A673 (cell line): Measurements from ENCODE around the gene BAG5. TPM values are rescaled to one million over a fixed set of nuclear protein-coding genes. Genes with fewer than 3 reads are reported as not detected.

Experiments used
- BruUV-seq: library from RNA; stranded (reverse); fragments of 400-500 nt; replicated peaks from 2 replicates; lab custom pipeline; 2021; lab: Mats Ljungman, UMichigan
- CTCF ChIA-PET: fragments of 300-600 bp; sonication (Branson Sonifier 250); formaldehyde crosslinking; loops from one replicate; lab custom pipeline; 2022; ENCODE audit warnings: antibody characterized with exemption; lab: Charles Lee
- POLR2A ChIA-PET: fragments of 300-600 bp; sonication (Branson Sonifier 250); formaldehyde crosslinking; loops from one replicate; lab custom pipeline; 2022; ENCODE audit warnings: antibody characterized with exemption; ENCODE audit not compliant: low non-redundant PET; lab: Charles Lee
- DNase-seq: peaks from one replicate; pipeline ENCODE4 v3.0.0-alpha.2; 2015; ENCODE audit warnings: low spot score
- H3K27ac ChIP-seq: fragments of 200-600 bp; sonication (generic); 2 replicates; pipeline ENCODE4 v1.5.1; 2016; ENCODE audit warnings: mixed run types, low read depth, mild to moderate bottlenecking, mixed read lengths, antibody characterized with exemption, low read length; ENCODE audit not compliant: poor library complexity, severe bottlenecking
- H3K27me3 ChIP-seq: fragments of 200-600 bp; sonication (generic); replicated peaks from 2 replicates; pipeline ENCODE4 v1.6.1; 2017; ENCODE audit warnings: mixed run types, low read depth, mild to moderate bottlenecking, mixed read lengths, antibody characterized with exemption, low read length; ENCODE audit not compliant: insufficient read depth, poor library complexity
- H3K36me3 ChIP-seq: fragments of 200-600 bp; sonication (generic); 2 replicates; pipeline ENCODE4 v1.6.1; 2016; ENCODE audit warnings: mixed run types, mild to moderate bottlenecking, mixed read lengths, antibody characterized with exemption, low read length; ENCODE audit not compliant: insufficient read depth, poor library complexity, severe bottlenecking
- H3K4me1 ChIP-seq: fragments of 200-600 bp; sonication (generic); 2 replicates; pipeline ENCODE4 v1.6.1; 2017; ENCODE audit warnings: mixed run types, mild to moderate bottlenecking, mixed read lengths, antibody characterized with exemption, low read length; ENCODE audit not compliant: insufficient read depth, poor library complexity, severe bottlenecking
- H3K4me3 ChIP-seq: fragments of 200-600 bp; sonication (generic); 2 replicates; pipeline ENCODE4 v1.5.1; 2016; ENCODE audit warnings: low read depth, mixed run types, mild to moderate bottlenecking, mixed read lengths, low read length; ENCODE audit not compliant: poor library complexity, severe bottlenecking
- H3K9me3 ChIP-seq: fragments of 200-600 bp; sonication (generic); 2 replicates; pipeline ENCODE4 v1.6.1; 2016; ENCODE audit warnings: mixed run types, low read depth, mild to moderate bottlenecking, mixed read lengths, antibody characterized with exemption, low read length; ENCODE audit not compliant: poor library complexity, severe bottlenecking
- EZH2 ChIP-seq: fragments of 200-600 bp; sonication (generic); IDR thresholded peaks from 2 replicates; pipeline ENCODE4 v1.6.1; 2017; ENCODE audit warnings: borderline replicate concordance, low read depth, mild to moderate bottlenecking, mixed read lengths, antibody characterized with exemption, low read length; ENCODE audit not compliant: poor library complexity, severe bottlenecking
- intact Hi-C: fragments of 100-400 bp; cut with micrococcal nuclease; formaldehyde crosslinking; loops from one replicate; pipeline ENCODE4 v1.10.0; 2022; ENCODE audit not compliant: unreplicated experiment
- total RNA-seq: library from RNA; stranded (reverse); gene quantifications from 2 replicates; pipeline ENCODE4 v1.2.3, GENCODE V29; 2021
- TF ChIP-seq, protein P1 (sequence below): fragments of 300-800, 200-600 bp; sonication (generic); conservative IDR thresholded peaks from 2 replicates; pipeline ENCODE4 v1.5.1; 2017; ENCODE audit warnings: low read depth, mild to moderate bottlenecking, antibody characterized with exemption, low read length, moderate library complexity, mixed read lengths

The BAG5 gene
- total RNA-seq, 1 experiment from 2014 or later: 39.8 TPM

DNA sequence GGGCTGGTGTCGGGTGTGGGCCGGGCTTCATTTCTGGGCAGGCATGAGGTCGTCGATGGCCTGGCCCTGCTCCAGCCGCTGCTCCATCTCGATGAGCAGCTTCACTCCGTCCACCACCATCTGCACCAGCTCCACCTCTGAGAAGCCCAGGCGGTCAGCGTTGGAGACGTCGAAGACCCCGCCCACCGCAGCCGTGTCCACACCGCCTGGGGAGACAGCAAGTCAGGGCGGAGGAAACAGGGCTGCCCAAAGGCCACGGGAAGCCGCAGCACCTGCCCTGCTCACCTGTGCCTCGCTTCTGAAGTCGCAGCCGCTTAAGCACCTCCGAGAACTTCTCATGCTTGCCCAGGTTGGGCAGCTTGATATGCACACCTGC is 42.6 kb downstream of the BAG5 start:
- intact Hi-C loops: no loop called here
- no peak for DNase-seq
- POLR2A ChIA-PET: no interaction called here
- Histone ChIP-seq H3K27ac (peak overlapping the region; percentile 42), H3K9me3 (no peaks in the 10 kb centered on the region), H3K4me1 (peaks cover 18% of the 10 kb centered on the region), H3K4me3 (no peak overlapping the region), H3K27me3 (no peaks in the 10 kb centered on the region), H3K36me3 (peaks cover 15% of the 10 kb centered on the region)
- TF ChIP-seq, protein P1, sequence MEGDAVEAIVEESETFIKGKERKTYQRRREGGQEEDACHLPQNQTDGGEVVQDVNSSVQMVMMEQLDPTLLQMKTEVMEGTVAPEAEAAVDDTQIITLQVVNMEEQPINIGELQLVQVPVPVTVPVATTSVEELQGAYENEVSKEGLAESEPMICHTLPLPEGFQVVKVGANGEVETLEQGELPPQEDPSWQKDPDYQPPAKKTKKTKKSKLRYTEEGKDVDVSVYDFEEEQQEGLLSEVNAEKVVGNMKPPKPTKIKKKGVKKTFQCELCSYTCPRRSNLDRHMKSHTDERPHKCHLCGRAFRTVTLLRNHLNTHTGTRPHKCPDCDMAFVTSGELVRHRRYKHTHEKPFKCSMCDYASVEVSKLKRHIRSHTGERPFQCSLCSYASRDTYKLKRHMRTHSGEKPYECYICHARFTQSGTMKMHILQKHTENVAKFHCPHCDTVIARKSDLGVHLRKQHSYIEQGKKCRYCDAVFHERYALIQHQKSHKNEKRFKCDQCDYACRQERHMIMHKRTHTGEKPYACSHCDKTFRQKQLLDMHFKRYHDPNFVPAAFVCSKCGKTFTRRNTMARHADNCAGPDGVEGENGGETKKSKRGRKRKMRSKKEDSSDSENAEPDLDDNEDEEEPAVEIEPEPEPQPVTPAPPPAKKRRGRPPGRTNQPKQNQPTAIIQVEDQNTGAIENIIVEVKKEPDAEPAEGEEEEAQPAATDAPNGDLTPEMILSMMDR: no peak
- no peak for TF ChIP-seq EZH2
- BruUV-seq: TSS peak; percentile 78
- CTCF ChIA-PET: interaction anchor here (0.6 kb wide), 2 partner anchors 19 to 28 kb away, joined by 3 read pairs; no protein-coding TSS in a partner anchor

GRCh38 chr14:103519043-103519836 is 43.2 kb downstream of the BAG5 start:
- CTCF ChIA-PET: interaction anchor here (0.5 to 2.0 kb wide), 10 partner anchors 13 to 1404 kb away, joined by 3 to 8 read pairs (median 4); no protein-coding TSS in a partner anchor
- intact Hi-C loops: no loop called here
- no TSS peak for BruUV-seq
- Histone ChIP-seq H3K4me1 (peaks cover 18% of the 10 kb centered on the region), H3K9me3 (no peaks in the 10 kb centered on the region), H3K27me3 (no peaks in the 10 kb centered on the region), H3K27ac (peak overlapping the region; percentile 42), H3K36me3 (peaks cover 15% of the 10 kb centered on the region), H3K4me3 (no peak overlapping the region)
- TF ChIP-seq, protein P1: no peak
- no peak for TF ChIP-seq EZH2
- POLR2A ChIA-PET: no interaction called here
- DNase-seq: no peak

DNA sequence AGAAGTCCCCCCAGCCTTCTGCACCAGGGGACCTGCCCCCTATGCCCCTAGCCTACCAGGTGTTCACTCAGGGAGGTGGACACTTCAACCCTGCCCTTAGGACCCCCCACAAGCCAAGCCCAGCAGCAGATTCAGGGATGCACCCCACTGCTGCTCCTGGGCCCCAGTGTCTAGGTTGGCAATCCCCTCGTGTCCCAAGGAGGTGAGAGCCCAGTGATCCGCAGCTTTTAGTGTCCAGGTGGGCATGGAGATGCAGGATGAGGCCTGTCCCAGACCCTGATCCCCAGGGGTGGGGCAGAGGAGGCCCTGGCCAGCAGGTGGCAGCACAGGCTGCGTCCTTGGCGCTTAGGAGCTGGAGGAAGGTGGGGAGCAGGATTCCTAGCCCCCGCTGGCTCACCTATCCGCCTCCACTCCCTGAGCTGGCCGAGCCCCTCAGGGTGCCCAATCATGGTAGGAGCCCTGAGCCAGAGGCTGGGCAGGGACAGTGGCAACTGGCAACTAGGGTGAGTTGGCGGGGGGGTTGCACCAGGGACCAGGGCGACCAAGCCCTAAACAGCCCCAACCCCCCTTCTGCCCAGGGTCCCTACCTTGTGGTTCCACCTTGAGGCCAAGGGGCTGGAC is 43.9 kb downstream of the BAG5 start:
- ChIA-PET CTCF (interaction anchor here (0.5 to 2.0 kb wide), 7 partner anchors 12 to 1403 kb away, joined by 3 to 8 read pairs (median 4); no protein-coding TSS in a partner anchor), POLR2A (no interaction called here)
- peaks cover 18% of the 10 kb centered on the region for H3K4me1 ChIP-seq
- peak; percentile 67 for DNase-seq
- H3K9me3 ChIP-seq: no peaks in the 10 kb centered on the region
- H3K27me3 ChIP-seq: no peaks in the 10 kb centered on the region
- no peak overlapping the region for H3K4me3 ChIP-seq
- intact Hi-C loops: loop anchor here (1.0 kb wide), 1 partner anchor 28 kb away; no protein-coding TSS in a partner anchor
- peak overlapping the region; percentile 42 for H3K27ac ChIP-seq
- no peak for TF ChIP-seq EZH2
- TF ChIP-seq, protein P1: peak; percentile 95
- BruUV-seq: no TSS peak
- peaks cover 15% of the 10 kb centered on the region for H3K36me3 ChIP-seq
